Body of pancreas (tissue), 4 donors: ENCODE results near the gene TXNRD2.

Experiments used
- CTCF ChIP-seq, 7 experiments: fragments of 450-650 bp in 4 of 7; fragments of 200-600 bp in 3 of 7; sonication (generic) in 3 of 7; IDR thresholded peaks; one replicate each; pipeline ENCODE4 v1.5.1; 2016 to 2019; ENCODE audit warnings: antibody characterized with exemption in 7 of 7
- POLR2A ChIP-seq, 3 donors: fragments of 450-650 bp; IDR thresholded peaks; one replicate each; pipeline ENCODE4 v1.6.1; 2016; ENCODE audit warnings: antibody characterized with exemption in 3 of 3, mild to moderate bottlenecking in 2 of 3

GRCh38 chr22:19933341-19934241, 8.0 kb downstream of the TXNRD2 start:
- no peak for TF ChIP-seq POLR2A (IDR thresholded peaks at IDR 0.05)
- TF ChIP-seq CTCF (IDR thresholded peaks at IDR 0.05) = no peak
